ENCODE results near the gene STK33.

GRCh38 chr11:8368194-8368593 lies 225.8 kb downstream of the STK33 start:
- TF ChIP-seq EP300 (IDR thresholded peaks at IDR 0.05; ENCODE audit: borderline replicate concordance) (no peak), CREB1 (IDR thresholded peaks at IDR 0.05; ENCODE audit: low read depth) (no peak)

All from Ishikawa (cell line).